Measurements from ENCODE around the gene ABCA8. TPM values are rescaled to one million over a fixed set of nuclear protein-coding genes. Genes with fewer than 3 reads are reported as not detected.

The ABCA8 gene
- total RNA-seq, 1 experiment from 2014 or later = 0.15 TPM

- TF ChIP-seq, protein P1, sequence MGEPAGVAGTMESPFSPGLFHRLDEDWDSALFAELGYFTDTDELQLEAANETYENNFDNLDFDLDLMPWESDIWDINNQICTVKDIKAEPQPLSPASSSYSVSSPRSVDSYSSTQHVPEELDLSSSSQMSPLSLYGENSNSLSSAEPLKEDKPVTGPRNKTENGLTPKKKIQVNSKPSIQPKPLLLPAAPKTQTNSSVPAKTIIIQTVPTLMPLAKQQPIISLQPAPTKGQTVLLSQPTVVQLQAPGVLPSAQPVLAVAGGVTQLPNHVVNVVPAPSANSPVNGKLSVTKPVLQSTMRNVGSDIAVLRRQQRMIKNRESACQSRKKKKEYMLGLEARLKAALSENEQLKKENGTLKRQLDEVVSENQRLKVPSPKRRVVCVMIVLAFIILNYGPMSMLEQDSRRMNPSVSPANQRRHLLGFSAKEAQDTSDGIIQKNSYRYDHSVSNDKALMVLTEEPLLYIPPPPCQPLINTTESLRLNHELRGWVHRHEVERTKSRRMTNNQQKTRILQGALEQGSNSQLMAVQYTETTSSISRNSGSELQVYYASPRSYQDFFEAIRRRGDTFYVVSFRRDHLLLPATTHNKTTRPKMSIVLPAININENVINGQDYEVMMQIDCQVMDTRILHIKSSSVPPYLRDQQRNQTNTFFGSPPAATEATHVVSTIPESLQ (CRISPR knock-in tag; IDR thresholded peaks at IDR 0.05) = no peak
- TF ChIP-seq IRF2 (CRISPR knock-in tag; IDR thresholded peaks at IDR 0.05; ENCODE audit: borderline replicate concordance, low read depth) (no peak), ZBTB21 (CRISPR knock-in tag; IDR thresholded peaks at IDR 0.05; ENCODE audit: borderline replicate concordance) (no peak), PREB (CRISPR knock-in tag; IDR thresholded peaks at IDR 0.05; ENCODE audit: borderline replicate concordance) (no peak), ELF4 (CRISPR knock-in tag; IDR thresholded peaks at IDR 0.05; ENCODE audit: low read depth) (no peak), GTF2I (CRISPR knock-in tag; conservative IDR thresholded peaks at IDR 0.05) (no peak)
These were observed 48.6 kb downstream of the ABCA8 start (continued) for GRCh38 chr17:68906638-68907037.

GRCh38 chr17:68903286-68903685 is 51.9 kb downstream of the ABCA8 start:
- POLR2A ChIA-PET = no interaction called here

DNA sequence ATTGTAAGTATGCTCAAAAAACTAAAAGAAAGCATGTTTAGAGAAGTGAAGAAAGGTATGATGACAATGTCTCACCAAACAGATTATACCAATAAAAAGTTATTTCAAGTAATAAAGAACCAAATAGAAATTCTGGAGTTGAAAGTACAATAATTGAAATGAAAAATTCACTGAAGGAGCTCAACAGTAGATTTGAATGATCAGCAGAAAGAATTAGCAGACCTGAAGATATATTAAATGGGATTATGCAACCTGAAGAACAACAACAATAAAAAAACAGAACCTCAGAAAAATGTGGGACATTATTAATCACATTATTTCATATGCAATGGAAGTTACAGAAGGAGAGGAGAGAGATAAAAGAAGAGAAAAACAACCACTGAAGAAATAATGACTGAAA is 57.6 kb downstream of the ABCA8 start:
- no peak for ATAC-seq
- POLR2A ChIA-PET = no interaction called here

More at GRCh38 chr17:68903286-68903685, 51.9 kb downstream of the ABCA8 start:
- H3K4me3 Mint-ChIP-seq = no peak overlapping the region
- no peaks in the 10 kb centered on the region for H3K27me3 Mint-ChIP-seq (ENCODE audit: low read depth)
- no peaks in the 10 kb centered on the region for H3K9me3 Mint-ChIP-seq
- TF ChIP-seq JUN (CRISPR knock-in tag; IDR thresholded peaks at IDR 0.05) = no peak
- TF ChIP-seq TEAD1 (CRISPR knock-in tag; IDR thresholded peaks at IDR 0.05) = no peak
- TF ChIP-seq, protein P2, sequence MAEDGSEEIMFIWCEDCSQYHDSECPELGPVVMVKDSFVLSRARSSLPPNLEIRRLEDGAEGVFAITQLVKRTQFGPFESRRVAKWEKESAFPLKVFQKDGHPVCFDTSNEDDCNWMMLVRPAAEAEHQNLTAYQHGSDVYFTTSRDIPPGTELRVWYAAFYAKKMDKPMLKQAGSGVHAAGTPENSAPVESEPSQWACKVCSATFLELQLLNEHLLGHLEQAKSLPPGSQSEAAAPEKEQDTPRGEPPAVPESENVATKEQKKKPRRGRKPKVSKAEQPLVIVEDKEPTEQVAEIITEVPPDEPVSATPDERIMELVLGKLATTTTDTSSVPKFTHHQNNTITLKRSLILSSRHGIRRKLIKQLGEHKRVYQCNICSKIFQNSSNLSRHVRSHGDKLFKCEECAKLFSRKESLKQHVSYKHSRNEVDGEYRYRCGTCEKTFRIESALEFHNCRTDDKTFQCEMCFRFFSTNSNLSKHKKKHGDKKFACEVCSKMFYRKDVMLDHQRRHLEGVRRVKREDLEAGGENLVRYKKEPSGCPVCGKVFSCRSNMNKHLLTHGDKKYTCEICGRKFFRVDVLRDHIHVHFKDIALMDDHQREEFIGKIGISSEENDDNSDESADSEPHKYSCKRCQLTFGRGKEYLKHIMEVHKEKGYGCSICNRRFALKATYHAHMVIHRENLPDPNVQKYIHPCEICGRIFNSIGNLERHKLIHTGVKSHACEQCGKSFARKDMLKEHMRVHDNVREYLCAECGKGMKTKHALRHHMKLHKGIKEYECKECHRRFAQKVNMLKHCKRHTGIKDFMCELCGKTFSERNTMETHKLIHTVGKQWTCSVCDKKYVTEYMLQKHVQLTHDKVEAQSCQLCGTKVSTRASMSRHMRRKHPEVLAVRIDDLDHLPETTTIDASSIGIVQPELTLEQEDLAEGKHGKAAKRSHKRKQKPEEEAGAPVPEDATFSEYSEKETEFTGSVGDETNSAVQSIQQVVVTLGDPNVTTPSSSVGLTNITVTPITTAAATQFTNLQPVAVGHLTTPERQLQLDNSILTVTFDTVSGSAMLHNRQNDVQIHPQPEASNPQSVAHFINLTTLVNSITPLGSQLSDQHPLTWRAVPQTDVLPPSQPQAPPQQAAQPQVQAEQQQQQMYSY (CRISPR knock-in tag; IDR thresholded peaks at IDR 0.05) = no peak
- TF ChIP-seq ZNF263 (CRISPR knock-in tag; IDR thresholded peaks at IDR 0.05; ENCODE audit: low read depth) = no peak
- TF ChIP-seq NR2C2 (CRISPR knock-in tag; IDR thresholded peaks at IDR 0.05) = no peak
- TF ChIP-seq ATF3 (CRISPR knock-in tag; conservative IDR thresholded peaks at IDR 0.05) = no peak
- no peak for TF ChIP-seq NR1H2 (CRISPR knock-in tag; IDR thresholded peaks at IDR 0.05)
- no peak for TF ChIP-seq MXD4 (CRISPR knock-in tag; IDR thresholded peaks at IDR 0.05; ENCODE audit: borderline replicate concordance)
- TF ChIP-seq SMAD3 (CRISPR knock-in tag; IDR thresholded peaks at IDR 0.05; ENCODE audit: borderline replicate concordance) = no peak
- no peak for TF ChIP-seq GTF2I (CRISPR knock-in tag; conservative IDR thresholded peaks at IDR 0.05)
- no peak for TF ChIP-seq ZNF317 (CRISPR knock-in tag; IDR thresholded peaks at IDR 0.05; ENCODE audit: borderline replicate concordance, low read depth)
- no peak for TF ChIP-seq FOXP1 (CRISPR knock-in tag; IDR thresholded peaks at IDR 0.05; ENCODE audit: borderline replicate concordance)
- TF ChIP-seq KAT7 (CRISPR knock-in tag; IDR thresholded peaks at IDR 0.05; ENCODE audit: borderline replicate concordance) = no peak
- no peak for TF ChIP-seq SMAD4 (CRISPR knock-in tag; IDR thresholded peaks at IDR 0.05)
- H3K36me3 Mint-ChIP-seq = no peaks in the 10 kb centered on the region
- H3K4me1 Mint-ChIP-seq = no peaks in the 10 kb centered on the region
- CTCF ChIA-PET = interaction anchor here (1.2 kb wide), 1 partner anchor 131 kb away, joined by 3 read pairs; no protein-coding TSS in a partner anchor
- DNase-seq (ENCODE audit: low spot score) (no peak), ATAC-seq (no peak)
- H3K27ac Mint-ChIP-seq = no peak overlapping the region; the same call in 1 of the 2 replicates

More for the DNA sequence above, 57.6 kb downstream of the ABCA8 start:
- DNase-seq (ENCODE audit: low spot score) = no peak
- CTCF ChIA-PET = no interaction called here
- Mint-ChIP-seq H3K9me3 (peaks cover 7% of the 10 kb centered on the region), H3K4me3 (no peak overlapping the region), H3K4me1 (peaks cover 4% of the 10 kb centered on the region; the same call in 1 of the 2 replicates), H3K36me3 (no peaks in the 10 kb centered on the region), H3K27me3 (ENCODE audit: low read depth) (no peaks in the 10 kb centered on the region), H3K27ac (no peak overlapping the region)
- TF ChIP-seq EMX1 (CRISPR knock-in tag; IDR thresholded peaks at IDR 0.05) (no peak), ZNF232 (CRISPR knock-in tag; IDR thresholded peaks at IDR 0.05) (no peak)
